LNCaP clone FGC (cell line): ENCODE results near the gene USP12.
"Not testable (repeated sequence)": the region's sequence is repeated elsewhere in the genome, so short reads cannot be mapped to it uniquely, and the experiment has no call there.

ENCODE experiments used
- DNase-seq: peaks from one replicate; pipeline ENCODE4 v3.0.0-alpha.2; 2011; ENCODE audit warnings: low read depth
- H3K4me3 ChIP-seq: 2 replicates; pipeline ENCODE4 v1.5.1; 2011; ENCODE audit warnings: mild to moderate bottlenecking, low read depth, low read length, control low read depth
- CTCF ChIP-seq: IDR thresholded peaks from 2 replicates; pipeline ENCODE4 v1.5.1; 2012; ENCODE audit warnings: mild to moderate bottlenecking; ENCODE audit not compliant: control insufficient read depth, insufficient read depth; ENCODE audit errors: extremely low read depth

Gene USP12

GRCh38 chr13:27158335-27158734, 13.3 kb downstream of the USP12 start:
- no peak overlapping the region for H3K4me3 ChIP-seq
- no peak for DNase-seq
- no peak for TF ChIP-seq CTCF

- TF ChIP-seq CTCF = no peak
- no peak overlapping the region for H3K4me3 ChIP-seq
- DNase-seq = no peak
Measured at GRCh38 chr13:27151798-27152599, 19.6 kb downstream of the USP12 start.

- H3K4me3 ChIP-seq = no peak overlapping the region
- no peak for DNase-seq
- no peak for TF ChIP-seq CTCF
Measured at GRCh38 chr13:27149702-27150101, 21.9 kb downstream of the USP12 start.

- H3K4me3 ChIP-seq = no peak overlapping the region
- no peak for DNase-seq
- no peak for TF ChIP-seq CTCF
Measured at GRCh38 chr13:27148900-27149299, 22.7 kb downstream of the USP12 start.

- TF ChIP-seq CTCF = no peak
- no peak for DNase-seq
Measured at GRCh38 chr13:27147530-27148170, 24.0 kb downstream of the USP12 start.

GRCh38 chr13:27141746-27142145, 29.9 kb downstream of the USP12 start:
- no peak for TF ChIP-seq CTCF
- DNase-seq = no peak
- H3K4me3 ChIP-seq = no peak overlapping the region

More at GRCh38 chr13:27147530-27148170, 24.0 kb downstream of the USP12 start:
- H3K4me3 ChIP-seq = no peak overlapping the region

GRCh38 chr13:27141159-27141558, 30.5 kb downstream of the USP12 start:
- not testable (repeated sequence) for DNase-seq

More at GRCh38 chr13:27141159-27141558, 30.5 kb downstream of the USP12 start:
- not testable (repeated sequence) for H3K4me3 ChIP-seq
